ENCODE measurements around the gene TRABD2B.

The TRABD2B gene

GRCh38 chr1:47805018-47805417, 192.2 kb downstream of the TRABD2B start:
- TF ChIP-seq POLR2AphosphoS5 (IDR thresholded peaks at IDR 0.05; ENCODE audit: low read depth, low read length) (no peak), REST (IDR thresholded peaks at IDR 0.05; ENCODE audit: insufficient read depth in 1 of 2, low read depth in 2 of 2, low read length in 2 of 2) (no peak), TAF1 (IDR thresholded peaks at IDR 0.05; ENCODE audit: borderline replicate concordance, insufficient read depth, low read length) (no peak), SIN3A (IDR thresholded peaks at IDR 0.05; ENCODE audit: borderline replicate concordance, insufficient read depth, low read length) (no peak), FOXP2 (optimal IDR thresholded peaks at IDR 0.05; ENCODE audit: borderline replicate concordance, extremely low read depth, extremely low read length, insufficient read depth) (no peak)

- TF ChIP-seq REST (IDR thresholded peaks at IDR 0.05; ENCODE audit: insufficient read depth in 1 of 2, low read depth in 2 of 2, low read length in 2 of 2) (no peak), POLR2AphosphoS5 (IDR thresholded peaks at IDR 0.05; ENCODE audit: low read depth, low read length) (no peak), SIN3A (IDR thresholded peaks at IDR 0.05; ENCODE audit: borderline replicate concordance, insufficient read depth, low read length) (no peak), TAF1 (IDR thresholded peaks at IDR 0.05; ENCODE audit: borderline replicate concordance, insufficient read depth, low read length) (no peak), FOXP2 (optimal IDR thresholded peaks at IDR 0.05; ENCODE audit: borderline replicate concordance, extremely low read depth, extremely low read length, insufficient read depth) (no peak)
Measured at GRCh38 chr1:47803815-47804501, 193.2 kb downstream of the TRABD2B start.

GRCh38 chr1:47797575-47797974, 199.6 kb downstream of the TRABD2B start:
- TF ChIP-seq SIN3A (IDR thresholded peaks at IDR 0.05; ENCODE audit: borderline replicate concordance, insufficient read depth, low read length), result no peak
- no peak for TF ChIP-seq TAF1 (IDR thresholded peaks at IDR 0.05; ENCODE audit: borderline replicate concordance, insufficient read depth, low read length)
- TF ChIP-seq POLR2AphosphoS5 (IDR thresholded peaks at IDR 0.05; ENCODE audit: low read depth, low read length), result no peak
- TF ChIP-seq REST (IDR thresholded peaks at IDR 0.05; ENCODE audit: insufficient read depth in 1 of 2, low read depth in 2 of 2, low read length in 2 of 2), result peak; percentile 48 to 76; a peak in 3 of 4 replicates

GRCh38 chr1:47796626-47797025, 200.6 kb downstream of the TRABD2B start:
- TF ChIP-seq POLR2AphosphoS5 (IDR thresholded peaks at IDR 0.05; ENCODE audit: low read depth, low read length) (no peak), REST (IDR thresholded peaks at IDR 0.05; ENCODE audit: insufficient read depth in 1 of 2, low read depth in 2 of 2, low read length in 2 of 2) (no peak), SIN3A (IDR thresholded peaks at IDR 0.05; ENCODE audit: borderline replicate concordance, insufficient read depth, low read length) (no peak), TAF1 (IDR thresholded peaks at IDR 0.05; ENCODE audit: borderline replicate concordance, insufficient read depth, low read length) (no peak), FOXP2 (optimal IDR thresholded peaks at IDR 0.05; ENCODE audit: borderline replicate concordance, extremely low read depth, extremely low read length, insufficient read depth) (no peak)

Measured in PFSK-1 (cell line).